Vagina (tissue), 2 donors: ENCODE results near the gene NT5C2. TPM values are rescaled to one million over a fixed set of nuclear protein-coding genes. Genes with fewer than 3 reads are reported as not detected.
A peak's percentile ranks its signal among the peaks of the same experiment; 100 is the strongest.

Experiments
- DNase-seq, 2 donors: peaks; one replicate each; pipeline ENCODE4 v3.0.0-alpha.2; 2017; ENCODE audit errors: extremely low spot score in 2 of 2
- H3K27ac ChIP-seq: fragments of 200-600 bp; sonication (generic); one replicate; pipeline ENCODE4 v1.5.1; 2019
- H3K27me3 ChIP-seq: fragments of 200-600 bp; sonication (generic); one replicate; pipeline ENCODE4 v1.5.1; 2019
- H3K36me3 ChIP-seq, 2 donors: fragments of 200-600 bp; sonication (generic); one replicate each; pipeline ENCODE4 v1.5.1; 2017 to 2019
- H3K4me1 ChIP-seq: fragments of 200-600 bp; sonication (generic); one replicate; pipeline ENCODE4 v1.5.1; 2019
- H3K4me3 ChIP-seq, 2 donors: fragments of 200-600 bp; sonication (generic); 1 replicate in 1 of 2; 2 replicates in 1 of 2; pipeline ENCODE4 v1.5.1; 2016 to 2019
- H3K9me3 ChIP-seq: fragments of 200-600 bp; sonication (generic); one replicate; pipeline ENCODE4 v1.5.1; 2019
- CTCF ChIP-seq, 3 experiments: fragments of 450-650 bp in 2 of 3; fragments of 200-600 bp in 1 of 3; sonication (generic) in 1 of 3; IDR thresholded peaks; one replicate each; pipeline ENCODE4 v1.5.1; 2017 to 2019; ENCODE audit warnings: antibody characterized with exemption in 3 of 3, mild to moderate bottlenecking in 2 of 3, moderate library complexity in 2 of 3
- POLR2A ChIP-seq, 2 donors: fragments of 450-650 bp; IDR thresholded peaks; one replicate each; pipeline ENCODE4 v1.6.1; 2017; ENCODE audit warnings: antibody characterized with exemption in 2 of 2, mild to moderate bottlenecking in 2 of 2, moderate library complexity in 2 of 2
- POLR2AphosphoS5 ChIP-seq, 2 donors: sonication (generic); formaldehyde crosslinking; IDR thresholded peaks; one replicate each; pipeline ENCODE4 v1.9.0; 2017; ENCODE audit warnings: antibody characterized with exemption in 2 of 2, mild to moderate bottlenecking in 2 of 2, low read depth in 1 of 2; ENCODE audit not compliant: insufficient read depth in 1 of 2
- intact Hi-C: fragments of 100-400 bp; cut with DNase I; formaldehyde crosslinking; loops from one replicate; pipeline ENCODE4 v1.15.1; 2023
- total RNA-seq: library from RNA; depleted of rRNA; stranded (reverse); fragments of >200 nt; gene quantifications from one replicate; pipeline ENCODE4 v1.2.3, GENCODE V29; 2016

The NT5C2 gene
- total RNA-seq, 1 donor from 2014 or later: 71.2 TPM

GRCh38 chr10:103077020-103077419, 116.1 kb downstream of the NT5C2 start:
- DNase-seq: no peak
- Histone ChIP-seq H3K27ac (no peak overlapping the region), H3K9me3 (no peaks in the 10 kb centered on the region), H3K27me3 (no peaks in the 10 kb centered on the region), H3K36me3 (peaks cover 0 to 29% of the 10 kb centered on the region in 2 donors), H3K4me1 (no peaks in the 10 kb centered on the region), H3K4me3 (no peak overlapping the region)
- intact Hi-C loops: no loop called here
- TF ChIP-seq CTCF (IDR thresholded peaks at IDR 0.05) (no peak), POLR2A (IDR thresholded peaks at IDR 0.05) (no peak), POLR2AphosphoS5 (IDR thresholded peaks at IDR 0.05; ENCODE audit: insufficient read depth in 1 of 2, low read depth in 1 of 2) (no peak)

GRCh38 chr10:103072891-103073290, 120.2 kb downstream of the NT5C2 start:
- H3K27me3 ChIP-seq: no peaks in the 10 kb centered on the region
- no peak for DNase-seq
- TF ChIP-seq CTCF (IDR thresholded peaks at IDR 0.05) (no peak), POLR2A (IDR thresholded peaks at IDR 0.05) (no peak), POLR2AphosphoS5 (IDR thresholded peaks at IDR 0.05; ENCODE audit: insufficient read depth in 1 of 2, low read depth in 1 of 2) (no peak)
- intact Hi-C loops: no loop called here
- H3K4me3 ChIP-seq: no peak overlapping the region
- peaks cover 0 to 33% of the 10 kb centered on the region in 2 donors for H3K36me3 ChIP-seq
- H3K4me1 ChIP-seq: no peaks in the 10 kb centered on the region
- H3K9me3 ChIP-seq: no peaks in the 10 kb centered on the region
- H3K27ac ChIP-seq: no peak overlapping the region

GRCh38 chr10:103072276-103072675, 120.8 kb downstream of the NT5C2 start:
- intact Hi-C loops: no loop called here
- peaks cover 0 to 28% of the 10 kb centered on the region in 2 donors for H3K36me3 ChIP-seq
- TF ChIP-seq POLR2AphosphoS5 (IDR thresholded peaks at IDR 0.05; ENCODE audit: insufficient read depth in 1 of 2, low read depth in 1 of 2) (no peak), CTCF (IDR thresholded peaks at IDR 0.05) (no peak), POLR2A (IDR thresholded peaks at IDR 0.05) (no peak)
- no peaks in the 10 kb centered on the region for H3K27me3 ChIP-seq
- H3K27ac ChIP-seq: no peak overlapping the region
- H3K4me1 ChIP-seq: no peaks in the 10 kb centered on the region
- no peaks in the 10 kb centered on the region for H3K9me3 ChIP-seq
- DNase-seq: no peak
- H3K4me3 ChIP-seq: no peak overlapping the region

- no peaks in the 10 kb centered on the region for H3K4me1 ChIP-seq
- H3K9me3 ChIP-seq: no peaks in the 10 kb centered on the region
- H3K4me3 ChIP-seq: no peak overlapping the region
- peak in 1 of 2 donors; percentile 25 for TF ChIP-seq POLR2AphosphoS5 (IDR thresholded peaks at IDR 0.05; ENCODE audit: insufficient read depth in 1 of 2, low read depth in 1 of 2)
- no peak for TF ChIP-seq POLR2A (IDR thresholded peaks at IDR 0.05)
- TF ChIP-seq CTCF (IDR thresholded peaks at IDR 0.05): peak; percentile 29 to 39 (median 37)
- no peaks in the 10 kb centered on the region for H3K27me3 ChIP-seq
- no peak for DNase-seq
- intact Hi-C loops: loop anchor here (2.0 kb wide), 1 partner anchor 153 kb away; no protein-coding TSS in a partner anchor
- peaks cover 0 to 16% of the 10 kb centered on the region in 2 donors for H3K36me3 ChIP-seq
- no peak overlapping the region for H3K27ac ChIP-seq
These were observed 123.4 kb downstream of the NT5C2 start for GRCh38 chr10:103069453-103070331.

- H3K36me3 ChIP-seq: peaks cover 0 to 16% of the 10 kb centered on the region in 2 donors
These were observed 125.1 kb downstream of the NT5C2 start for GRCh38 chr10:103067956-103068355.

More at GRCh38 chr10:103067956-103068355, 125.1 kb downstream of the NT5C2 start:
- no peak for DNase-seq
- intact Hi-C loops: loop anchor here (2.0 kb wide), 1 partner anchor 151 kb away; no protein-coding TSS in a partner anchor
- no peak for TF ChIP-seq POLR2A (IDR thresholded peaks at IDR 0.05)
- Histone ChIP-seq H3K9me3 (no peaks in the 10 kb centered on the region), H3K4me1 (no peaks in the 10 kb centered on the region), H3K27me3 (no peaks in the 10 kb centered on the region), H3K27ac (no peak overlapping the region), H3K4me3 (no peak overlapping the region)
